Sigmoid colon (tissue), 7 donors: ENCODE data around the gene BRF1. TPM values are rescaled to one million over a fixed set of nuclear protein-coding genes. Genes with fewer than 3 reads are reported as not detected.

ENCODE experiments used
- DNase-seq: peaks from one replicate; pipeline ENCODE4 v3.0.0-alpha.2; 2019
- H3K27ac ChIP-seq, 4 donors: fragments of 200-600 bp; sonication (generic); one replicate each; pipeline ENCODE4 v1.5.1; 2016 to 2019; ENCODE audit warnings: mild to moderate bottlenecking in 1 of 4
- H3K27me3 ChIP-seq, 3 donors: fragments of 200-600 bp; sonication (generic); one replicate each; pipeline ENCODE4 v1.5.1; 2019; ENCODE audit warnings: mild to moderate bottlenecking in 1 of 3
- H3K36me3 ChIP-seq, 4 donors: fragments of 200-600 bp; sonication (generic); one replicate each; pipeline ENCODE4 v1.5.1; 2016 to 2019
- H3K4me1 ChIP-seq, 4 donors: fragments of 200-600 bp; sonication (generic); one replicate each; pipeline ENCODE4 v1.5.1; 2017 to 2019
- H3K4me3 ChIP-seq, 4 donors: fragments of 200-600 bp; sonication (generic); one replicate each; pipeline ENCODE4 v1.5.1; 2017 to 2019; ENCODE audit warnings: mild to moderate bottlenecking in 2 of 4, moderate library complexity in 1 of 4
- H3K9me3 ChIP-seq, 4 donors: fragments of 200-600 bp in 3 of 4; sonication (generic) in 3 of 4; one replicate each; pipeline versions ENCODE4 v1.5.1 to v1.6.1; 2013 to 2019
- EP300 ChIP-seq, 4 donors: sonication (generic); formaldehyde crosslinking; IDR thresholded peaks; one replicate each; pipeline ENCODE4 v1.6.1; 2017; ENCODE audit warnings: antibody characterized with exemption in 4 of 4
- POLR2A ChIP-seq, 2 donors: fragments of 450-650 bp; IDR thresholded peaks; one replicate each; pipeline ENCODE4 v1.6.1; 2016; ENCODE audit warnings: antibody characterized with exemption in 2 of 2, mild to moderate bottlenecking in 2 of 2, moderate library complexity in 2 of 2
- POLR2AphosphoS5 ChIP-seq, 4 donors: sonication (generic); formaldehyde crosslinking; IDR thresholded peaks; one replicate each; pipeline ENCODE4 v1.6.1; 2017; ENCODE audit warnings: antibody characterized with exemption in 4 of 4
- WGBS, 2 donors: extraction: QIAGEN DNeasy Blood & Tissue Kit; methylation state at CpG; one replicate each; pipeline ENCODE4 v1.1.7; 2013; 5-methylcytosine and 5-hydroxymethylcytosine counted together
- intact Hi-C: fragments of 100-400 bp; cut with DNase I; formaldehyde crosslinking; loops from one replicate; pipeline ENCODE4 v1.15.1; 2023
- polyA plus RNA-seq, 3 donors: library from polyadenylated mRNA; stranded (reverse); fragments of 200-250 nt; gene quantifications; one replicate each; pipeline ENCODE4 v1.2.3, GENCODE V29; 2013
- total RNA-seq, 4 donors: library from RNA; depleted of rRNA; stranded (reverse); fragments of >200 nt; gene quantifications; one replicate each; pipeline ENCODE4 v1.1.0, GENCODE V29; 2016
- TF ChIP-seq, protein P1 (sequence below), 4 experiments: fragments of 450-650 bp in 3 of 4; fragments of 200-600 bp in 1 of 4; IDR thresholded peaks; one replicate each; pipeline ENCODE4 v1.5.1; 2016 to 2019; ENCODE audit warnings: antibody characterized with exemption in 4 of 4, mild to moderate bottlenecking in 3 of 4, moderate library complexity in 2 of 4
- donor health status: healthy with polysubstance abuse.
- donor health status: Bipolar disorder and iron deficiency.
- donor health status: healthy.

Gene BRF1
- total and polyA plus RNA-seq, 7 donors: 9.0 to 39.2 (median 23.7) TPM

DNA sequence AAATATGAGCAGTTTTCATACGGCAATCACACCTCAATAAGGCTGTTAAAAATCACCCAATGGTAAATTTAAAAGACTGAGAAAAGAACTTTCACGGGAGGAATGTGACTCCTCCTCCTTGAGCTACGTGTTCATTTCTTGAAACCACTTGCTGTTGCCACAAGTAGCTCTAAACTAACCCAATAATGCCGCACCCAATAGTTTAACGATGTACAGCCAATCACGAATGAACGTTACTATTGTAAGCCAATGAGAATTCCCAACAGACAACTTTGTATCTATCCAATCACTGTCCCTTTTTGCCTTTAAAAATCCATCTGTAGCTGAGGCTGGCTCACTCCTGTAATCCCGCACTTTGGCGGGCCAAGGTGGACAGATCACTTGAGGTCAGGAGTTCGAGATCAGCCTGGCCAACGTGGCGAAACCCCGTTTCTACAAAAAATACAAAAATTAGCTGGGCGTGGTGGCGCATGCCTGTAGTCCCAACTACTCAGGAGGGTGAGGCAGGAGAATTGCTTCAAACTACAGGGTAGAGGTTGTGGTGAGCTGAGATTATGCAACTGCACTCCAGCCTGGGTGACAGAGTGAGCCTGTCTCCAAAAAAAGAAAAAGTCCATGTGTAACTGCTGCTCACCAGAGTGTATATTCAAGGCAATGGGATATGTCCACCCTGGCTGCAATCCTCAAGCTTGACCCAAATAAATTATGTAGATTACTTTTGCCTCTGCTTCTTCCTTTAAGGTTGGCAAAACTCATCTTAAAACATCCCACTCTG, 76.8 kb downstream of the BRF1 start:
- TF ChIP-seq POLR2A (IDR thresholded peaks at IDR 0.05) (no peak), EP300 (IDR thresholded peaks at IDR 0.05) (no peak)
- TF ChIP-seq, protein P1, sequence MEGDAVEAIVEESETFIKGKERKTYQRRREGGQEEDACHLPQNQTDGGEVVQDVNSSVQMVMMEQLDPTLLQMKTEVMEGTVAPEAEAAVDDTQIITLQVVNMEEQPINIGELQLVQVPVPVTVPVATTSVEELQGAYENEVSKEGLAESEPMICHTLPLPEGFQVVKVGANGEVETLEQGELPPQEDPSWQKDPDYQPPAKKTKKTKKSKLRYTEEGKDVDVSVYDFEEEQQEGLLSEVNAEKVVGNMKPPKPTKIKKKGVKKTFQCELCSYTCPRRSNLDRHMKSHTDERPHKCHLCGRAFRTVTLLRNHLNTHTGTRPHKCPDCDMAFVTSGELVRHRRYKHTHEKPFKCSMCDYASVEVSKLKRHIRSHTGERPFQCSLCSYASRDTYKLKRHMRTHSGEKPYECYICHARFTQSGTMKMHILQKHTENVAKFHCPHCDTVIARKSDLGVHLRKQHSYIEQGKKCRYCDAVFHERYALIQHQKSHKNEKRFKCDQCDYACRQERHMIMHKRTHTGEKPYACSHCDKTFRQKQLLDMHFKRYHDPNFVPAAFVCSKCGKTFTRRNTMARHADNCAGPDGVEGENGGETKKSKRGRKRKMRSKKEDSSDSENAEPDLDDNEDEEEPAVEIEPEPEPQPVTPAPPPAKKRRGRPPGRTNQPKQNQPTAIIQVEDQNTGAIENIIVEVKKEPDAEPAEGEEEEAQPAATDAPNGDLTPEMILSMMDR (IDR thresholded peaks at IDR 0.05): no peak
- intact Hi-C loops: no loop called here
- Histone ChIP-seq H3K9me3 (no peaks in the 10 kb centered on the region), H3K4me3 (no peak overlapping the region), H3K36me3 (peaks cover 0 to 68% (median 20%) of the 10 kb centered on the region in 4 donors), H3K4me1 (peaks cover 0 to 16% (median 10%) of the 10 kb centered on the region in 4 donors), H3K27me3 (no peaks in the 10 kb centered on the region), H3K27ac (no peak overlapping the region)
- DNase-seq: no peak
- 94% methylated on average over 15 of the region's 15 CpGs for WGBS, 2 donors

DNA sequence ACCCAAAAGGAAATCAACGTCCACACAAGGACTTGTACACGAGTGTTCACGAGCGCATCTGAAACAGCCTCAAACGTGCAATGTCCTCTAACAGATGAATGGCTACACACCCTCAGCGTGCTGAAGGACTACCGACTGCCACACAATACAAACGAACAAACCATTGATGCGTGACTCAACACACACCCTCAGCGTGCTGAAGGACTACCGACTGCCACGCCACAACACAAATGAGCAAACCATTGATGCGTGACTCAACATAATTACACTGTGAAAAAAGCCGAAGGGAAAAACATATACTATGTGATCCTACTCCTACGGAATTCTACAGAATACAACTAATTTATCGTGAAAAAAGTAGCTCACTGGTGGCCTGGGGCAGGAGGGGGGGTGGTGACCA, 77.5 kb downstream of the BRF1 start:
- 95% methylated on average over 16 of the region's 16 CpGs for WGBS, 2 donors
- H3K27me3 ChIP-seq: no peaks in the 10 kb centered on the region
- intact Hi-C loops: no loop called here
- TF ChIP-seq EP300 (IDR thresholded peaks at IDR 0.05) (no peak), POLR2A (IDR thresholded peaks at IDR 0.05) (no peak), POLR2AphosphoS5 (IDR thresholded peaks at IDR 0.05) (no peak)
- TF ChIP-seq, protein P1 (IDR thresholded peaks at IDR 0.05): no peak
- peaks cover 0 to 16% (median 10%) of the 10 kb centered on the region in 4 donors for H3K4me1 ChIP-seq
- no peak overlapping the region for H3K4me3 ChIP-seq
- H3K9me3 ChIP-seq: no peaks in the 10 kb centered on the region
- no peak overlapping the region for H3K27ac ChIP-seq
- peaks cover 0 to 75% (median 25%) of the 10 kb centered on the region in 4 donors for H3K36me3 ChIP-seq
- DNase-seq: no peak

DNA sequence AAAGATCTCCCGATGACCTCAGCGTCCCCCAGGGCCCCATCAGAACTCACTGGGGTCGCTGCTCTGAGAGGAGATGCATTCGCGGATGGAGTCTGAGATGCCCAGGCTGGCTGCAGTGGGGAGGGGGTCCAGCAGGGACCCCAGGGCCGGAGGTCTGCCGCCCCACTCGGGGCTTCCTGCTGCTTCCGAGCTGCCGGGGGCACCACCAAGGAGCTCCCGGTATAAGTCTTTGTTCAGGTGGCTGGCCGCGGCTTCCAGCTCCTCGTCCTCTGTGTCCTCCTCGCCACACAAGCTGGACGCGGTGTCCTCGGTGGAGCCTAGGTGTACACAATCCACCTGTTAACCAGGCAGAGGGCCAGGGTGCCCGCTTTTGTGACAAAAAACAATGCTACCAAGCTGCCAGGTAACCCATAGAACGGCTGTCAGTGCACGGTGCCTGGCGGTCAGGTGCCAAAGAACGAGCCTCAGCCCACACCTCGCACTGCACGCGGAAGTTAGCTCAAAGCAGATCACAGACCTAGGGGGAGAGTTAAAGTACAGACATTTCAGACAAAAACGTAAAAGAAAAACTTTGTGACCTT, 79.1 kb downstream of the BRF1 start:
- Histone ChIP-seq H3K9me3 (no peaks in the 10 kb centered on the region), H3K4me3 (no peak overlapping the region), H3K27me3 (no peaks in the 10 kb centered on the region), H3K4me1 (peaks cover 0 to 16% (median 10%) of the 10 kb centered on the region in 4 donors), H3K27ac (peak overlapping the region in 3 of 4 donors; percentile 64 to 77 (median 67)), H3K36me3 (peaks cover 0 to 86% (median 30%) of the 10 kb centered on the region in 4 donors)
- WGBS, 2 donors: 95 to 96% methylated on average over 27 of the region's 27 CpGs
- TF ChIP-seq, protein P1 (IDR thresholded peaks at IDR 0.05): no peak
- no peak for TF ChIP-seq POLR2A (IDR thresholded peaks at IDR 0.05)
- TF ChIP-seq POLR2AphosphoS5 (IDR thresholded peaks at IDR 0.05): no peak
- TF ChIP-seq EP300 (IDR thresholded peaks at IDR 0.05): no peak
- DNase-seq: no peak
- intact Hi-C loops: no loop called here

DNA sequence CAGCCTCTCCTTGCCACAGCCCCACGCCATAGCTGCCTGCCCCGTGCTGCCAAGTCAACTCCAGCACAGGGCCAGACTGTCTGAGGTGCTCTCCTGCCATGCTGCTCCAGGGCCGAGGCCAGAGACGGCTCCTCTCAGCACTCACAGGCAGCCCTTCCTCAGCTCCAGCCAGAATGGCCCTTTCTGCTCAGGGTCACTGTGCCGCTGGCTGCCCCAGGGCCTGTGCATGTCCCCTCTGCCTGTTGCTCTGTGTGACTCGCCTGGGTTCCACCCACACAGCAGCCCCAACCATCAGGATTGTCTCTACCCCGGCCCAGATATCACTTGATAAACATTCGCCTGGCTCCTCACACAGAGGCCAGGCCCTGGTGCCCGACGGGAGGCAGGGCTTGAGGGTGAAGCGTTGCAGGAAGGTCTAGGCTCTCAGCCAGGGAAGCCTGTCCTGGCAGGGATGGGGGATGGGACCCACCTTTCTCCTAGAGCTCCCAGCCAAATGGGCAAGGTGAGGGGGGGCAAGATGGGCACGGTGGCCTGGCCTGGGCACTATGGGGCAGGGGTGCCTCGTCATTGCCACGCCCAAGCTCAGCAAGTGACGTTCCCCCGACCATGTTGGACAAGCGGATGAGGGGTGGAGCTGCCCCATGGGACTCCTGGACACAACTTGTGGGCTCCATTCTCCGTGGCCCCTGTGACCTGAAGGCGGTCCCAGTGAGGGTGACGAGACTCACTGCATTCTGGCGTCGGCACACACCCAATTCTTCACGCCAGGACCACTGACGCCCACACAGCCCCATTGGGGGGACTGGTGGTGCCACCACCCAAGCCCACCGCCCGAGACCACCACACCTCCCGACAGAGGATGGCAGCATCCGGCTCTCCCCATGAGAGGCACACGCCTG, 79.9 kb downstream of the BRF1 start:
- intact Hi-C loops: no loop called here
- TF ChIP-seq, protein P1 (IDR thresholded peaks at IDR 0.05): no peak
- TF ChIP-seq POLR2AphosphoS5 (IDR thresholded peaks at IDR 0.05) (peak in 1 of 4 donors; percentile 14), POLR2A (IDR thresholded peaks at IDR 0.05) (no peak), EP300 (IDR thresholded peaks at IDR 0.05) (no peak)
- 91 to 92% methylated on average over 29 of the region's 29 CpGs for WGBS, 2 donors
- peaks cover 0 to 86% (median 26%) of the 10 kb centered on the region in 4 donors for H3K36me3 ChIP-seq
- no peak overlapping the region for H3K4me3 ChIP-seq
- H3K9me3 ChIP-seq: no peaks in the 10 kb centered on the region
- DNase-seq: no peak
- no peaks in the 10 kb centered on the region for H3K27me3 ChIP-seq
- H3K27ac ChIP-seq: peak overlapping the region; percentile 9 to 77 (median 66)
- peaks cover 0 to 16% (median 10%) of the 10 kb centered on the region in 4 donors for H3K4me1 ChIP-seq
